ENCODE data around the gene DCST1.

DCST1 gene

GRCh38 chr1:155000726-155001424 lies 32.7 kb upstream of the DCST1 start:
- peak; percentile 83 to 86 for DNase-seq (ENCODE audit: low read depth in 2 of 2)

DNA sequence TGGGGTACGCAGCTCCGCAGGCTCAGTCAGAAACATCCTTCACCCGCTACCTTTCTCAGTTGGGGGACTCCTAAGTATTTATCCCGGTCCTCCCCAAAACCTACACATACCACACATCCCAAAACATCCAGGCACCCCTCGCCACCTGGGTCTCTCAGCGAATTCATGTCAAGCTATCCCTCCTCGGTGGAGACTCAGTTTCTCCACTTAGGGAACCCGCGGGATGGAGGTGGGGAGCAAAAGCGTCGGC lies 32.3 kb upstream of the DCST1 start:
- no peak for DNase-seq (ENCODE audit: low read depth in 2 of 2)

DNA sequence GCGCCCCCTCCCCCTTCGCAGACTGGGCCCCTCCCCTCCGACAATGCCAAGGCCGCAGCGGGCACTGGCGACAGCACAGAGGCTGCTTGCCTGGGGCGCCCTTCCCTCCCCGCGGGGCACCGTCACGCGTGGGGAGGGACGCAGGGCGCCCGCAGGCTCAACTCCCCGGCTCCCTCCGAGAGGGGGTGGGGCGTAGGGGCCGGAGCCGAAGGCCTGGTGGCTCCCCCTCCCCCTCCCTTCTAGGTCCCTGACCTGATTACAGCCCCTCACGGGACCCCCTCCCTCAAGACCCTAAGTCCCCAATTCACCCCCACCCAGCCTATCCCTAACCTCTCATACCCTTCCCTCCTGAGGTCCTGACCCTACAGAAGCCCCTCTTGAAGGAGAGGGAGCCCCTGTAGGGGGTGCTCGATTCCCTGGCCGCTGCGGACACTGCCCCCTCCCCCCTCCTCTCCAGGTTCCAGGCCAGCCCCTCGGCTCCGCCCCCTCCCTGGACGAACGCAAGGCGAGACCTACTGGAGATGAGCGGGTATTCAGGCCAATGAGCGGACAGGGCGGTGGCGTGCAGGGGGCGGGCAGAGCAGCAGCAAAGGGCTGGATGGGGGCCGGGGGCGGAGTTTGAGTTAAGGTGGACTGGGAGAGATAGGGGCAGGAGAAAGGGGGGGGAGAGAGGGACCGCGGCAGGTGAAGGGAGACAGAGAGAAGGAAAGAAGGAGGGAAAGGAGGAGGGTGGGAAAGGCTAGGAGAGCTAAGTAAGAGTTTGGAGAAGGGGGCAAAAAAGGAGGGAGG lies 31.8 kb upstream of the DCST1 start:
- peak; percentile 98 for DNase-seq (ENCODE audit: low read depth in 2 of 2)

DNA sequence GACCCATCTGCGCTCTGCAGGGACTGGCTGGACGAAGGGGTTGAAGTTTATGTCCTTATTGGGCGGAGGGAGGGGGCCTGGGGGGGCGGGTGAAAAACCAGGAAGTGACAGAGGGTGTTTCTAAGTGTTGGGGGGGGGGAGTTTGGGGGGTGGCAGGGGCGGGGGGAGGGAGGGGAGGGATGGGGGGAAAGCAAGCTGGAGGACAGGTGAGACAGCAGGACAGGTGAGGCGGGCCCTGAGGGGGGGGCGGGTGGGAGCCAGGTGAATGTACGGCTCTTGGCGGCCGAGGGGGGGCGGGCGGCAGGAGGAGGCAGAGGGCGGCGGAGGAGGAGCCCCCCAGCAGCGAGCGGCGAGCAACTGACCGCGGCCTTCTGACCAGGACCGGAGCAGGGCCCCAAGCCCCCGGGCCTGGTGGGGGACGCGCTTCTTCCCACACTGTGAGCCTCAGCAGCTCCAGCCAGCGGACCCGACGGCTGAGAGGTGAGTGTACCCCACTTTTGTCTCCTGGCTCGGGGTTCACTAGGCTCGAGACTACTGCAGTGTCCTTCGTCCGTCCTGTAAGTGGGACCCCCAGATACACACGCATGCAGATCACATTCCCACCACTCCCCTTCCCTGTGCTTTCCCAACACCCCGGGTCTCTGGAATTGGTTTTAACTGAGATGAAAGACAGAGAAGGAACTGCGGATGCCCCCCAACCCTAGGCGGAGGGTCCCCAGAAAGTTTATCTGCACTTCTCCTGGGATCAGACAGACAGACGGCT lies 31.0 kb upstream of the DCST1 start, which contains the start of gene ZBTB7B:
Gene ZBTB7B, plus strand, starts transcription at position 339 of the 763 bp plus-strand sequence. CDS start 11,859 bp downstream, outside the sequence.
- no peak for DNase-seq (ENCODE audit: low read depth in 2 of 2)

DNA sequence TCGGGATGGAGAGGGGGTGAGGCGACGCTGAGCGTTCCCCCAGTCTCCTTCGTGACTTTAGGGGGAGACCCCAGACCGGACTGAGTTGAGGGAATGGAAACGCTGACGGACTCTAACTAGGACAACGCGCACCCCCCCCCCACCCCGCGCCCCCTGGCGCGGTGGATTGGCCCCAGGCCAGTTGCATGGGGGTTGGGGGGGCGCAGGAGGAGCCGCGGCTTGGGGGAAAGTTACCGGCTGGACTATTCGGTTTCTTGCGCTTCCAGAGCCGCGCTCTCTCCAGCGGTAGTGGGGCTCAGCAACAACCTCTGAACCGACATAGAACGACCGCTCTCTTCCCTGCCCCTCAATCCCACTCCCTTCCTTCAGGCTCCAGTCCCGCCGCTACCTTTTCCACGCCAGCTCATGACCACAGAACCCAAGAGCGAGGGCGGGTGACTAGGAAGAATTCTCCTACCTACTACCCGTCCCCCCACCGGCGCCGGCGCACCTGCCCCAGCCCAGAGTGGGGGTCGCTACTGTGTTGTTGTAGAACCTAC lies 30.3 kb upstream of the DCST1 start:
- no peak for DNase-seq (ENCODE audit: low read depth in 2 of 2)

DNA sequence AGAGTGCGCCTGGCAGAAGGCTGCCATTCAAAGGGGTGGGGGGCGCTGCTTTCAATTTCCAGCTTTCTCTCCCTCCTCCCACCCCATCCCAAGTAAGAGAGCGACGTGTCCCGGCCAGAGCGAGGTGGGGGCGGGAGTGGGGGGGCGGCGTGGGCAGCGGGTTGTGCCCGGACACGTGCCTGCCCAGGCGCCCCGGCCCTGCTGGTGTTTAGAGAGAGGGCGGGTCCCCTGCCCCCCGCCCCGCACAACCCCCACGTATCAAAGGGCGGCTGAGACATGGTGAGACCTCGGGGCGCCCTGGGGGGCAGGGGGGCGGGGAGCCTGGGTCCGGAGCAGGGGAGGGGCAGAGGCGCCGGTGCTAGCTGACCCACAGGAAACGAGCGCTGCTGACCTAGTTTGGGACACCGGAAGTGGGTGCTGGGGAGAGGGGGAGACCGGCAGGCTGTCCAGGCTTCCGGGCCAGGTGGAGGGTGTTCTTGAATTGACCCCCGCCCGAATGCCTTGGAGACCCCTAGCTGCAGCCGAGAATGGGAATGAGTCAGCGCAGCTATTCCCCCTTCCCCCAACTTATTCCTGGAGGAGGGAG lies 29.8 kb upstream of the DCST1 start:
- no peak for DNase-seq (ENCODE audit: low read depth in 2 of 2)

GRCh38 chr1:155004352-155005075 lies 29.1 kb upstream of the DCST1 start:
- no peak for DNase-seq (ENCODE audit: low read depth in 2 of 2)

GRCh38 chr1:155005076-155006011 lies 28.3 kb upstream of the DCST1 start:
- DNase-seq (ENCODE audit: low read depth in 2 of 2): no peak

- peak in 1 of 2 donors; percentile 28 for DNase-seq (ENCODE audit: low read depth in 2 of 2)
These were observed 27.0 kb upstream of the DCST1 start for GRCh38 chr1:155006601-155007101.

DNA sequence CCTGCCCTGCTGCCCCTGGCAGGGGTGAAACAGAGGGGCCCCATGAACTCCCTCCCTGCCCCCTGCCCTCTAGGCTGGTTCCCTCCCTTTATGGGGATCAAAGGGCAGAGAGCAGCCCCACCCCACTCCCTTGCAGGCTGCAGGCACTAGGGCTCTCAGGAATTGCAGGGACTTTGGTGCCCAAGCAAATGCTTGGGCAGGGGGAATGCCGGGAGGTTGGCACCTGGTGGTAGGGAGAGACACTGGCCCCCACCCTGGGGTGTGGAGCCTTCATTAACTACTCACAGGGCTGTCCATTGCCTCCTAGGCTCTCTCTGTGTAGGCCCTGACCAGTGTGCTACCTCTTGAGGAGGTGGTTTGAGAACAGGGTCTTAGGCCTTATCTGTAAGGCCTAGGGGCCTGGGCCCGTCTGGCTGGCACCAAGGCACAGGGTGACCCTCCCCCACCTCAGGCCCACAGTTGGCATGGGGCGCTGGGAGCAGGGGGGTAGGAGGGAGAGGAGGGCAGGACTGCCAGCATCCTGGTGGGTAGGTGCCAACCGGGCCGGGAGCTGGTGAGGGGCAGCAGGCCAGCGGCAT lies 26.3 kb upstream of the DCST1 start:
- DNase-seq (ENCODE audit: low read depth in 2 of 2): no peak

DNA sequence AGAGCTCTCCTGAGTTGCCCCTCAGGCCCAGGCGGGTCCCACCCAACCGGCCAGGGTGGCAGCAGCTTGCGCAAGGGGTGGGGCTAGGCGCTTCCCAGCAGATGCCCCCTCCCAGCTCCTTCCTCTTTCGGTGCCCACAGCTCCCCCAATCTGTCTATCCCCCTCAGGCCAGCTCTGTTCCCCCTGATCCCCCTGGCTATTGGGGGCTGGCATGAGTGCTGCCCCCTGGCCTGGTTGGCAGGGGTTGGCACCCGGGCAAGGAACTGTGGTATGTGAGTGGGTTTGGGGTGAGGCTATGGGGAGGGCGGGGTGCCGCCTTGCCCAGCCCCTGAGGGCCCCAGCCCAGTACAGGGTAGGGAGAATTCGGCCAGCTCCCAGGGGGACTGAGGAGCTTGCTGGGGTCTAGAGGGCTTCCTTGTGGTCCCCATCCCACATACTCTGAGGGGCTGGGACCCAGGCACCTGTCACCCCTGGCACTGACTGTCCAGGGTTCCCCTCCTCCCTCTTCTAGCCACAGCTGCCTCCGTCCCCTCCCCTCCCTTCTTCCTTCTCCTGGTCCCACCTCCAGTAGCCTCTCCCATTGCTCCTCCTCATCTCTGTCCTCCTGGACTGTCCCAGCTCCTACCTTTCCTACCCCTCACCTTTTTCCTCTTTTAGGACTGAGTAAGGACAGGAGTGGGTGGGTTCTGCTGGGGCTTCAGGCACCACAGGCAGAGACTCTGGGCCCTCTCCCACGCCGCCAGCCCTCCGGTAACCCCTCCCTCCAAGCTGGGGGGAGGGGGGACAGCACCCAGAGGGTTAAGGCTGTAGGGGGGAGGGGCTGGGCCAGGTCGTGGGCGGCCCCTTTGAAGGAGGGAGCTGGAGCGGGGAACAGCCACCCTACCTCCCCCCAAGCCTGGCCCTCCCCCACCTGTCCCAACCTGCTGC lies 25.3 kb upstream of the DCST1 start:
- DNase-seq (ENCODE audit: low read depth in 2 of 2): no peak

GRCh38 chr1:155009221-155009711 lies 24.4 kb upstream of the DCST1 start:
- DNase-seq (ENCODE audit: low read depth in 2 of 2): no peak

GRCh38 chr1:155009742-155010141 lies 23.9 kb upstream of the DCST1 start:
- DNase-seq (ENCODE audit: low read depth in 2 of 2): no peak

DNA sequence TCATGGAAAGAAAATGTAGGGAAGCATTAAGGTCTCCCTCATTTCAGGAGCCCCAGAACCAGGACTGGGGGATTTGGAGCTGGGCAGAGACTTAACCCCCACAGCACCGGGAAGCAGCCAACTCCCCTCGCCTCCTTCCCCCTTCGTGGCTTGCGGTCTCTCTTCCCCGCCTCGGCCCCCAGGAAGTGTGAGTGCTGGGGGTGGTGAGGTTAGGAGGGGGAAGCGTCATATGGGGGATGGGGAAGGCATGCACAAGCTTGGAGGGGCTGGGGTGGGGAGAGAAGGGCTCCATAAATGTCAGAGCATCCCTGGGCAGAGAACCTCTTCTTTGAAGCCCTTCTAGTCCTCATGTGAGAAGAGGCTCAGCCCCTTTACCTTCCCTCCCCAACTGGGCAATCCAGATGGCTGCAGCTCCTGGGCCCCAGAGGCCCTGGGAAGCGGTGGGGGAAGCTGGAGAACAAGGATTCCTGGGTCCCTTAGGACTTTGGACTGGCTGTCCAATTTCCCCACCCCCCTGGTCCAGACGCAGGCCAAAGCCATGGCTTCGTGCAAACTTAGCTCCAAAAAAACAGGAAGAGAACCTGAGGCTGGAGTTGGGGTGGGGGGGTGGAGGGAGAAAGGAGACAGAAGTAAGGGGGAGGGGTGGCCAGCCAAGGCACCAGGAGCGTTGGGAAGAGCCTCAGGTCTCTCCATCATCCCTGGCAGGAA lies 23.3 kb upstream of the DCST1 start:
- DNase-seq (ENCODE audit: low read depth in 2 of 2): no peak

- no peak for DNase-seq (ENCODE audit: low read depth in 2 of 2)
These were observed 22.6 kb upstream of the DCST1 start for GRCh38 chr1:155011004-155011416.

- no peak for DNase-seq (ENCODE audit: low read depth in 2 of 2)
These were observed 22.1 kb upstream of the DCST1 start for GRCh38 chr1:155011437-155012025.

- no peak for DNase-seq (ENCODE audit: low read depth in 2 of 2)
These were observed 21.5 kb upstream of the DCST1 start for GRCh38 chr1:155012026-155012546.
